Measurements from ENCODE around the gene HPSE2.

DNA sequence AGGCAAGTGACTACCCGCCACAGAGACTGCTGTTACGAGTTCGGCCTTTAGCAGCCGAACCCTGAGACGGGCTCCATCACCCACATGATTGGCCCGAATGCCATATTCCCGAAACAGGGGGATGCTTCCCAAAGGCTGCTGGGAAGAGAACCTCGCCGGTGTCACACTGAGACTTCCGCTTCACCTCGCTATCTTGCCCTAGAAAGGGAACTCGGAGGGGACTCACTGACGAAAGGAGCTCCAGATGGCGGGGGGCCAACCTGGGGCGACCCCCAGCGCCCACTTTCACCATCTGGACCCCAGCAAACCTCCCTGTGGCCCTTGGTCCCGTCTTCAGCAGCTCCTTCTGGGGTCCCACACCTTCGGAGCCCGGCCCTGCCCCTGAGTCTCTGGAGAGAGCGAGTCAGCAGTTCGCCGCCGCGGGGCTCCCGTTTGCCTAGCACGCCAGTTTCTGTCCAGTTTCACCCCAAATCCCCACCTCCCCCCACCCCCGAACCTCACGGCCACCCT is 789.4 kb downstream of the HPSE2 start:
- TF ChIP-seq, protein P1, sequence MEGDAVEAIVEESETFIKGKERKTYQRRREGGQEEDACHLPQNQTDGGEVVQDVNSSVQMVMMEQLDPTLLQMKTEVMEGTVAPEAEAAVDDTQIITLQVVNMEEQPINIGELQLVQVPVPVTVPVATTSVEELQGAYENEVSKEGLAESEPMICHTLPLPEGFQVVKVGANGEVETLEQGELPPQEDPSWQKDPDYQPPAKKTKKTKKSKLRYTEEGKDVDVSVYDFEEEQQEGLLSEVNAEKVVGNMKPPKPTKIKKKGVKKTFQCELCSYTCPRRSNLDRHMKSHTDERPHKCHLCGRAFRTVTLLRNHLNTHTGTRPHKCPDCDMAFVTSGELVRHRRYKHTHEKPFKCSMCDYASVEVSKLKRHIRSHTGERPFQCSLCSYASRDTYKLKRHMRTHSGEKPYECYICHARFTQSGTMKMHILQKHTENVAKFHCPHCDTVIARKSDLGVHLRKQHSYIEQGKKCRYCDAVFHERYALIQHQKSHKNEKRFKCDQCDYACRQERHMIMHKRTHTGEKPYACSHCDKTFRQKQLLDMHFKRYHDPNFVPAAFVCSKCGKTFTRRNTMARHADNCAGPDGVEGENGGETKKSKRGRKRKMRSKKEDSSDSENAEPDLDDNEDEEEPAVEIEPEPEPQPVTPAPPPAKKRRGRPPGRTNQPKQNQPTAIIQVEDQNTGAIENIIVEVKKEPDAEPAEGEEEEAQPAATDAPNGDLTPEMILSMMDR (IDR thresholded peaks at IDR 0.05; ENCODE audit: insufficient read depth, low read length, poor library complexity, severe bottlenecking): no peak
- no peak for TF ChIP-seq EZH2phosphoT487 (conservative IDR thresholded peaks at IDR 0.05; ENCODE audit: low read length)
